Testis (tissue), 2 donors: ENCODE results near the gene CHMP5.

Experiments
- POLR2A ChIP-seq: fragments of 450-650 bp; IDR thresholded peaks from one replicate; pipeline ENCODE4 v1.6.1; 2017; ENCODE audit warnings: antibody characterized with exemption, mild to moderate bottlenecking, moderate library complexity
- TF ChIP-seq, protein P1 (sequence below), 3 experiments: fragments of 450-650 bp in 2 of 3; fragments of 200-600 bp in 1 of 3; sonication (generic) in 1 of 3; IDR thresholded peaks; one replicate each; pipeline ENCODE4 v1.5.1; 2016 to 2019; ENCODE audit warnings: antibody characterized with exemption in 3 of 3, mild to moderate bottlenecking in 2 of 3, moderate library complexity in 1 of 3

DNA sequence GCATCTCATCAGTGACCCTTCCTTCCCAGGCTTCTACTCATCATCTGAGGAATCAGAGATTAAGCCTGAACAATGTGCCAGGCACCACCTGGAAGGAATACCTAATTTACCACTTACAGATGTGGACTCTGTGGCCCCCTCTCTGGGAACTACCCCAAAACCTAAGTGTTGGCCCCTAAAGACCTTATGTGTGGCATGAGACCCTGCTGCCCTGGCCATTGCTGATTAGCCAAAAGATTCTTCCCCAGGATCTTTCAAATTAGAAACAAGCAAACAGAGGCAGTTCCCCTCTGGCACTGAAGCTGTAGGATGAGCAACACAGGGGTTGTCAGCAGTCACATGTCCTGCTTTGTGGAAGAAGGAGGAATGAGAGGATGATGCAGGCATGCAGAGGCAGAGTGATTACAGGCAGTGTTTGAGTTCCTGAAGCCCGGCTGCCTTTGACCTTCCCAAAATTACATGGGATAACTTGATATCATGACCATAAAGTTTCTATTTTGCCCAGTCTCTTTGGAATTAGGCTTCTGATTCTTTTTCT lies 14.3 kb upstream of the CHMP5 start:
- no peak for TF ChIP-seq POLR2A
- TF ChIP-seq, protein P1, sequence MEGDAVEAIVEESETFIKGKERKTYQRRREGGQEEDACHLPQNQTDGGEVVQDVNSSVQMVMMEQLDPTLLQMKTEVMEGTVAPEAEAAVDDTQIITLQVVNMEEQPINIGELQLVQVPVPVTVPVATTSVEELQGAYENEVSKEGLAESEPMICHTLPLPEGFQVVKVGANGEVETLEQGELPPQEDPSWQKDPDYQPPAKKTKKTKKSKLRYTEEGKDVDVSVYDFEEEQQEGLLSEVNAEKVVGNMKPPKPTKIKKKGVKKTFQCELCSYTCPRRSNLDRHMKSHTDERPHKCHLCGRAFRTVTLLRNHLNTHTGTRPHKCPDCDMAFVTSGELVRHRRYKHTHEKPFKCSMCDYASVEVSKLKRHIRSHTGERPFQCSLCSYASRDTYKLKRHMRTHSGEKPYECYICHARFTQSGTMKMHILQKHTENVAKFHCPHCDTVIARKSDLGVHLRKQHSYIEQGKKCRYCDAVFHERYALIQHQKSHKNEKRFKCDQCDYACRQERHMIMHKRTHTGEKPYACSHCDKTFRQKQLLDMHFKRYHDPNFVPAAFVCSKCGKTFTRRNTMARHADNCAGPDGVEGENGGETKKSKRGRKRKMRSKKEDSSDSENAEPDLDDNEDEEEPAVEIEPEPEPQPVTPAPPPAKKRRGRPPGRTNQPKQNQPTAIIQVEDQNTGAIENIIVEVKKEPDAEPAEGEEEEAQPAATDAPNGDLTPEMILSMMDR (IDR thresholded peaks at IDR 0.05): no peak
